ENCODE measurements around the gene CNTNAP5. TPM values are rescaled to one million over a fixed set of nuclear protein-coding genes. Genes with fewer than 3 reads are reported as not detected.

The CNTNAP5 gene
- total and polyA plus RNA-seq, 2 donors (not counting 3 experiments of a cell fraction or from before 2014, with no cell fraction given): not detected

DNA sequence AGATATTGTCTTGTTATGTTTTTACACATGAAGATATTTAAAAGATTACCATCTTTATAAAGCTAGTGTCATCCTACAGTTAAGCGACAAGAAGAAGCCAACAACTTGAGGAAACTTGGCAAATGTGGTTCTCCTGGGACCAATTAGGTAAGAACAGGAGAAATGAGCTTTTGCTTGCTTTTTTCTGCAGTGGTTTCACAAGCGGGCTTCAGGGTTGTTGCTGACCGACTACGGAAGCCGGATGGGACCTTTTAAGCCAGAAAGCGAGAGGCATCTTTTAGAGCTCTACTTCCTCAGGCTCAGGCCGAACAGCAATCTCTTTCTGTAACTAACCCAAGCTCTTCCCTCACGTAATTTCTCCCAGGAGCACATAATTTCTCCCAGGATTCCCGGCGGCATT, 256.5 kb downstream of the CNTNAP5 start:
- Histone ChIP-seq H3K4me1 (ENCODE audit: control insufficient read depth, extremely low read depth, insufficient read depth, low read length) (no peaks in the 10 kb centered on the region), H3K9me1 (replicated peaks; ENCODE audit: control insufficient read depth, extremely low read depth, insufficient read depth, low read length) (no peaks in the 10 kb centered on the region), H3K79me2 (ENCODE audit: control insufficient read depth, insufficient read depth, low read length) (no peaks in the 10 kb centered on the region), H3K27me3 (ENCODE audit: control insufficient read depth in 2 of 2, insufficient read depth in 2 of 2, low read length in 2 of 2) (no peaks in the 10 kb centered on the region), H4K20me1 (replicated peaks; ENCODE audit: control insufficient read depth, extremely low read depth, insufficient read depth, low read length) (no peaks in the 10 kb centered on the region), H2AFZ (ENCODE audit: low read depth, low read length) (no peak overlapping the region), H3K36me3 (ENCODE audit: control insufficient read depth in 2 of 2, extremely low read depth in 1 of 2, insufficient read depth in 2 of 2, low read length in 2 of 2) (no peaks in the 10 kb centered on the region), H3K4me2 (ENCODE audit: insufficient read depth, low read length) (no peak overlapping the region), H3K27ac (ENCODE audit: insufficient read depth, low read depth, low read length) (no peak overlapping the region), H3K9me3 (replicated peaks; ENCODE audit: control insufficient read depth, insufficient read depth, low read length) (no peaks in the 10 kb centered on the region), H3K9ac (replicated peaks; ENCODE audit: extremely low read depth, insufficient read depth, low read length) (no peak overlapping the region), H3K4me3 (replicated peaks in 1 of 3; ENCODE audit: insufficient read depth in 1 of 3, low read depth in 1 of 3, low read length in 3 of 3) (no peak overlapping the region)
- BruUV-seq (replicated peaks): no TSS peak
- DNase-seq (ENCODE audit: low read depth, low spot score) (no peak), FAIRE-seq (no peak)
- CTCF ChIA-PET: no interaction called here
- POLR2A ChIA-PET: no interaction called here
- intact Hi-C loops (cut with micrococcal nuclease) (no loop called here), dilution Hi-C loops (cut with MboI; ENCODE audit: extremely low pct_ligation_motif_present, low sequenced_read_pairs) (no loop called here)
- TF ChIP-seq POLR2AphosphoS5 (IDR thresholded peaks at IDR 0.05; ENCODE audit: insufficient read depth, low read depth, low read length) (no peak), JUN (IDR thresholded peaks at IDR 0.05; ENCODE audit: borderline replicate concordance, insufficient read depth, insufficient read length, low read depth) (no peak), GATA2 (IDR thresholded peaks at IDR 0.05; ENCODE audit: insufficient read depth, insufficient read length, low read depth, low read length) (no peak), MYC (IDR thresholded peaks at IDR 0.05; ENCODE audit: low read depth, low read length) (no peak), EZH2 (IDR thresholded peaks at IDR 0.05; ENCODE audit: borderline replicate concordance, low read depth, low read length, severe bottlenecking) (no peak), POLR2A (IDR thresholded peaks at IDR 0.05; ENCODE audit: low read depth, low read length) (no peak), FOS (IDR thresholded peaks at IDR 0.05; ENCODE audit: borderline replicate concordance, insufficient read depth, low read length) (no peak)
- TF ChIP-seq, protein P1, sequence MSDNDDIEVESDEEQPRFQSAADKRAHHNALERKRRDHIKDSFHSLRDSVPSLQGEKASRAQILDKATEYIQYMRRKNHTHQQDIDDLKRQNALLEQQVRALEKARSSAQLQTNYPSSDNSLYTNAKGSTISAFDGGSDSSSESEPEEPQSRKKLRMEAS (IDR thresholded peaks at IDR 0.05; ENCODE audit: insufficient read depth, insufficient read length): no peak
- TF ChIP-seq, protein P2, sequence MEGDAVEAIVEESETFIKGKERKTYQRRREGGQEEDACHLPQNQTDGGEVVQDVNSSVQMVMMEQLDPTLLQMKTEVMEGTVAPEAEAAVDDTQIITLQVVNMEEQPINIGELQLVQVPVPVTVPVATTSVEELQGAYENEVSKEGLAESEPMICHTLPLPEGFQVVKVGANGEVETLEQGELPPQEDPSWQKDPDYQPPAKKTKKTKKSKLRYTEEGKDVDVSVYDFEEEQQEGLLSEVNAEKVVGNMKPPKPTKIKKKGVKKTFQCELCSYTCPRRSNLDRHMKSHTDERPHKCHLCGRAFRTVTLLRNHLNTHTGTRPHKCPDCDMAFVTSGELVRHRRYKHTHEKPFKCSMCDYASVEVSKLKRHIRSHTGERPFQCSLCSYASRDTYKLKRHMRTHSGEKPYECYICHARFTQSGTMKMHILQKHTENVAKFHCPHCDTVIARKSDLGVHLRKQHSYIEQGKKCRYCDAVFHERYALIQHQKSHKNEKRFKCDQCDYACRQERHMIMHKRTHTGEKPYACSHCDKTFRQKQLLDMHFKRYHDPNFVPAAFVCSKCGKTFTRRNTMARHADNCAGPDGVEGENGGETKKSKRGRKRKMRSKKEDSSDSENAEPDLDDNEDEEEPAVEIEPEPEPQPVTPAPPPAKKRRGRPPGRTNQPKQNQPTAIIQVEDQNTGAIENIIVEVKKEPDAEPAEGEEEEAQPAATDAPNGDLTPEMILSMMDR (IDR thresholded peaks at IDR 0.05; ENCODE audit: extremely low read depth in 1 of 2, insufficient read depth in 1 of 2, low read depth in 1 of 2, low read length in 2 of 2): no peak

Data from endothelial cell of umbilical vein (primary cell).